NOMO-1 treated with DMSO at 0.1 percent for 48 hours (cell line): ENCODE data around the gene ARHGAP26.

Source experiments
- DNase-seq: peaks from one replicate; lab custom pipeline; 2025; ENCODE audit not compliant: unreplicated experiment; lab: John Stamatoyannopoulos, UW

Gene ARHGAP26

DNA sequence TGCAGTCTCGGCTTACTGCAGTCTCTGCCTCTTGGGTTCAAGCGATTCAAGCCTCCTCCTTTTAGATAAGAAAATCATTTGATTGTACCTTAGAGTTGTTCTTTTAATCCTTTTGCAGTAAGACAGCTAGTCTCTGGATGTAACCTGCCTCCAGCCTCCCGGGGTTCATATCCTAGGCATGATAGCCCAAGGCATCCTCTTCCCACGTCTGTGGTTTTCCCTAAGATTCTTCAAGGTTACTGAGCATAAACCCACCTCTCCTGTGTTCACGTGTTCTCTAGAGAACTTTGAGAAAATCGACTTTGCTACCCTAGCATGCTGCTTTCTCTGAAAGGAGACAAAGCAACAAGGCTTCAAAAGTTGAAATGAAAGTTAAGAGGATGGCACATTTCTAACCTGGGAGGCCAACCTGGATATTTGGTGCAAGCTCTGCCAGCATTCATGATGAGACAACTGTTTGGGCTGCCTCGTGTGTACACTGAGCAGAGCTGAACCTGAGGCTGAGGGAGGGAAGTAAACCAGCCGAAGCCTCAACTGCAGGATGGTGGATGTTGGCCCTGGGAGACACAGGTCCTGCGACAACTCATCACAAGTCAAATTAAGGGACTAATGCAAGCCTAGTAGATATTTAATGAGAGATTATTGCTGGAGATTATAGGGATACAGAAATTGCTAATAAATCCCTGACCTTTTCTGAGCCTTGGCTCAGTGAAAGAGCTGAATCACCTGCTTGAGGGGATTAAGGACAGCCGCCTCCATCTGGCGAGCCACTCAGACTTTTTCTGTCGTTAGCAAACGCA, 261.8 kb downstream of the ARHGAP26 start:
- DNase-seq, result no peak

DNA sequence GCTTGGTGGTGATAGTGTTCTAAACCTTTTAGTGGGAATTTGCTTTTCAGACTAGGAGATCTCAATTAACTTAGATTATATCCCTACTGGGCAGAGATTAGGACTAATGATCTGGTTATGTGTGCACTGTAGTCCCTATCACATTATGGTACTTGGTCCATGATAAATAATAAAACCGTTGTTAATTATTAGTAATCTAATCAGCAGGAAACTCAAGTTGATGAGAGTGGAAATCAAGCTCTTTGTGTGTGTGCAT, 262.3 kb downstream of the ARHGAP26 start:
- no peak for DNase-seq

DNA sequence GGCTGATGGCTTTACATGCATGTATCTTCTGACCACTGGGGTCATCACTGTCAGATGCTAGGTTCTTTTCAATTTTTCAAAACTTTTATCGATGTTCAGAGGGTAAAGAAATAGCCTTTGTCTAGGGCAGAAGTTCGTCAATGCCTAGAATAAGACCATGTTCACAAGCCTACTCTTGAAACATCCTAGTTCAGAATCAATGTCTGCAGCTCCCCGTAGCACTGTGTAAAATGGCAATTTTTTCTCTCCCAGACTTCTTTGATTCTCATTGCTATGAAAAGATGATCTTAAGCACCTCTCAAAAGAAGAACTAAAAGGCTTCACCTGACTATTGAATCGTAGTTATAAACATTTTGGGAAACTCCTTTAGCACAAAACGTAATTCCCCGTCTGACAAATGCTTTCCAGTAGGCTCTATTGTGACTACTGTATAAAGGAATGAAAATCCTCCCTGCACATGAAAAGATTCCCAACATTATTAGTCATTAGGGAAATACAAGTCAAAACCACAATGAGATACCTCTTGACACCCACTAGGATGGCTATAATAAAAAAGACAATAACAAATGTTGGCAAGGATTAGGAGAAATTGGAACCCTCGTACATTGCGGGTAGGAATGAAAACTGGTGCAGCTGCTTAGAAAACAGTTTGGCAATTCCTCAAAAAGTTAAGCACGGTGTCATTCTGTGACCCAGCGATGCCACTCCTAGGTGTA, 263.5 kb downstream of the ARHGAP26 start:
- DNase-seq, result no peak

DNA sequence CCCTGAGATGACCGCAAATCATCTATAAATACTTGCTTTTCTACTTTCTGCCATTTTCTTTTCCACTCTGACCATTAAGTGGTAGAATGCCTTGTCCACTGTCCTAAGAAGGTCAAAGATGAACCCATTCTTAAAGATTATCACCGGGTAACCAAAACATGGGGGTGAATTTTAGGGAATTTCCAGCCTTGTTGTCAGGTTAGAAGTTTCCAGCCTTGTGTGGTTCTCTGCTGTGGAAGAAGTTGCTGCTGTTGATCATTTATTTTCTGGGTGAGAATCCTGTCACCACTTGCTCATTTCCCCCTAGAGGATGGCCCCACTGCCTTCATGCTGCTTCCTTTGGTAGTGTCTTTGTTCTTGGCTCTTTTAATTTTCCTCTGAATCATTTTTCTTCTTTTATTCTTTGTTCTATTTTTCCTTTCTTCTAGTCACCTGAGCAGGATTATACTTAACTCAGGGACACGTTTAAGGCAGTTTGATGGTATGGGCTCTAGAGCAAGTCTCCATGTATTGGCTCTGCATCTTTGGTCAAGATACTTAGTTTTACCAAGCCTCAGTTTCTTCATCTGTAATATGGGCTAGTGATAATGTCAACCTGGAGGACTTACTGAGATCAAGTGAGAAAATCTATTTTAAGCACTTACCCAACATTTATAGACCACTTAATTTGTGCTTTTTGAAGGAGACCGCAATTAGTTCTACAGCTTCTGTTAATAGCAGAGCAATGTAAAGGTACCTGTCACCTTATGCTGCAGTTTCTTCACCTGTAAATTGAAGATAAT, 266.2 kb downstream of the ARHGAP26 start:
- DNase-seq, result no peak

DNA sequence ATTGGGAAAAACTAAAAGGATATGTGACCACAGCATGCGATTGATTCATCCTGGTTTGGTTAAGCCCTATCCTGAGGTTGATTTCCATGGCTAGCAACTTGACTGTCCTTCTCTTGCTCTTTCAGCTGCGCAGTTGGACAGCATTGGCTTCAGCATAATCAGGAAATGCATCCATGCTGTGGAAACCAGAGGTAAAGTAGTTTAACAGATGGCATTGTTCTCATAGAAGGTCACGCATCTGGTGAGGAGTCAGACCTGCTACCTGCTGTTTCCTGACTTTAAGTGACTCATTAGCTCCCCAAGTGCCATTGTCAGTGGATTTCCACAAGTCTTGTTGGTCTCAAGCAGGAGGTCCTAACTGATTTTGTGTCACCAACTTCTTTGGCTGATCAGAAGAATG, 266.9 kb downstream of the ARHGAP26 start:
- DNase-seq, result no peak

DNA sequence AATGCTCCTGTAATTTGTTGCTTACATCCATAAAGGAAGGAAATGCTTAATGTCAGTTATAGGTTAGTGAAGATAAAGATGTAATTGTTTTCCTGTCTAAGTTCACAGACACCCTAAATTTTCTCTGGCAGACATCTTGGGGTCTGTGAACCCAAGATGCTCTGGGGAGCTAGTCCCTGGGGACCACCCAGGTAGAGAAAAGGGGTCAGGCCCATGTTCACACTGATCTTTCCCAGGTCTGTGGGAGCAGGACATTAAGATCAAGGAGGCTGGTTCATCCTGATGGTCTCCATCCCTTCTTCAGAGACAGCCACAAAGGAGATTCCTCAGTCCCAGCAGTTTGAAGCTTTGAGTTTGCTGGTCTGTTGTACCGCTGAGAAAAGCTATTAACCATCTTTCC, 267.5 kb downstream of the ARHGAP26 start:
- no peak for DNase-seq

DNA sequence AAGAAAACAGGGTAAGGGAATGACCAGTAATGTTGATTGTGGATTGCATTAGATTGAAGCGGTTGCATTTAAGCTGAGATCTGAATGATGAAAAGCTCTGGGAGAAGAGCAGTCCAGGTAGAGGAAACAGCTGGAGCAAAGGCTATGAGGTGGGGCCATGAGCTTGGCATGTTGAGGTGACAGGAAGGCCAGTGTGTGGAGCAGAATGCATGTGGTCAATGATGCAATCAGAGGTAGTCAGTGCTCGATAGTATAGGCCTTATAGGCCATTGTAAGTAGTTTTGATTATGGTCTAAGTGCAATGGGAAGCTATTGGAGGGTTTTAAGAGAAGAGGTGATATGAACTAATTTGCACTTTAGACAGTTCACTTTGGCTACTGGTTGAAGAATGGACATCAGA, 270.4 kb downstream of the ARHGAP26 start:
- no peak for DNase-seq

DNA sequence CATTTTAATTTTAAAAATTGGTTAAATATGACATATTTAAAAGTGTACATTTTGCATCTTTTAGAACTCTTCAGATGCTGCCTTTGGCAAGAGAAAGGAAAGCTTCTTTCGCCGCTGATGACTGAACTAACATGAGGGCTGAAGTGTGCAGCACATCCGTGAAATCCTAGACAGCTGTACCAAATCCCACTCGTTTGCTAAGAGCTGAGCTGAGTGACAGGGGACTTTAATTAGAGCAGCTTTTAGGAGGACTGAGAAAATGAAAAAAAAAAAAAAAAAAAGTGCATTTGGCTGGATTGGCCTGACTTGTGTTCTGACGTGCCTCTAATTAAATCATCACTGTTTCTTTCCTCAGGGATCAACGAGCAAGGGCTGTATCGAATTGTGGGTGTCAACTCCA, 271.3 kb downstream of the ARHGAP26 start:
- no peak for DNase-seq

DNA sequence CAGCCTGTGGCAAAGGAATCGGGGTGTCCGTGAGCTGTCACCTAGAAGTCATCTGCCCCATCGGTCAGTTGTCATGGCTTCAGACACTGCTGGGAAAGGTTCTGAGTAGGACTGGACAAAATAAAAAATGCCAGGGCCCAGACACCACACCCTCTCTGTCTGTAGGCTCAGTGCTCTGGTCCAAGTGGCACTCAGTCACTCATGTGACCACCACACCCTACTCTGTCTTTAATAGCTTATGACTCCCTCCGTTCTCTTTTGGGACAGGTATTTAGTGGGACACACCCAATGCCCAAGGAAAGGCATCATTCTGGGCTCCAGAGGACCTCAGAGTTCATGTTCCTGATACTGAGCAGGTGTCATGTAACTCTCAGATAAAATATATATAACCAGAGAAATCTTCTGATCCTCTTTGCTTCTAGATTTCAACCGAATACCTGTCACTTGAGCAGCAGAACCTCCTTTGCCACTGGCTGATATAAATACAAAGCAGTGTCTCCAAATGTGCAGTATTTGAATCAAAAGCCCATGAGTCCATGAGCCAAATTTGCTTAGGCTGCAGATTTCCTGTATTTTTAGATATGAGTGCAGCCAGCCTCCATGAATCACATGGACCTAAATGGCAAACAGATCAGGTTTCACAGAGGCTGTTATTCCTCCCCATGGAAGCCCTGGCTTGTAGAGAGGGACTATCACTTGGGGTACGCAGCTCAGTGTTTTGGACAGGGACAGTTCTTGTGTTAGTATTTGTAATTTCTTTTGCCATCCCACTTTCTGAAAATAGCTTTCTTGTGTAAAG, 272.0 kb downstream of the ARHGAP26 start:
- DNase-seq, result no peak

DNA sequence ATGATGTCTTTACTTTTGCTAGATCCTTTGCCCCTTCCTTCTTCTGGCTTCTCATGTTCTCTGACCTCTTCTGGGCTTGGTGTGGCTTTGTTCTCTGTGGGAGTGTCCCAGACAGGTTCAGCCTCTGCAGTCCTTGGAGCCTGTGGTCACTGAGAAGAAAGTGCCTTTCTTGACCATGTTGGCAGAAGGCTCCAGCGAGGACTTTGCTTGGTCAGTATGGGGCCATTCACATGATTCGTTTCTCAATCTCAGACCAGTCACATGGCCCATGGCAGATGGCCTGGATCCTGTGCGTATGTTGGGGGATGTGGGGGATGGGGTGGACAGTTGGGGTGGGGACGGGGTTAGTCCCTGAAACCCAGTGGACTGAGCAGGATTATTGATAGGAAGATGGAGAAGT, 274.1 kb downstream of the ARHGAP26 start:
- DNase-seq, result no peak

DNA sequence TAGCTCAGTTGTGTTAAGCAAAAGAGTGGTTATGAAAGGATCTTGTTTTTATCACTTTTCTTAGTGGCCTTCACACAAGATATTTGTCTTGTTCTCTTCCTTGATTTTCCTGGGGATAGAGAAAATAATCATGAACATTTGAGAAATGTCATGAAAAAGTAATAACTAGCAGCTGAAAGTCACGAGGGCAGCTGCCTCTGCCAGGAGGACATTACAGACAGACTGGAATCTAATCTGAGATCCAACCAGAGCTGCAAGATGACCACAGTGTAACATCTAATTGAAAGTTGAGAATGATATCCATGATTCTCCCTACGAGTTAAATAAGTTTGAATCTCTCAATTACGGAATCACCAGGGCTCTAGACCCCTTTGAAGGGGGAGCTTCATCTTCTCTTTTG, 274.9 kb downstream of the ARHGAP26 start:
- no peak for DNase-seq

DNA sequence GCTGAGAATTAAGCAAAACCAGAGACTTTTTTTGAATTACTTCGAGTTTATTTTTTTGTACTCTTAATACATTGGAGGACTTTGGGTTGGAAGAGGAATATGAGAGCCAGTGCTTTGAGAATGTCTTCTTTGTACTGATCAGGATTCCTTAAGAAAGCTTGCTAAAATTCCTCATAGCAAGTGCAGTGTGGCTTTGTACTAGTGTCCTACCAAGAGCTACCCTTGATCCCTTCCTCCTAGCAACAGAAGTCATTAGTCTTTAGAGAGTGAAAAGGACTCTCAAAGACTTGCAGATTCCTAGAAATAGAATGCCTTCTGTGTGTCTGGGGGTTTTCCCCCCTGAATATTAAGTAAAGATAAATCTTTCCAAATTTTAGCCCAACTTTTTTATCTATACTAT, 276.1 kb downstream of the ARHGAP26 start:
- DNase-seq, result no peak

DNA sequence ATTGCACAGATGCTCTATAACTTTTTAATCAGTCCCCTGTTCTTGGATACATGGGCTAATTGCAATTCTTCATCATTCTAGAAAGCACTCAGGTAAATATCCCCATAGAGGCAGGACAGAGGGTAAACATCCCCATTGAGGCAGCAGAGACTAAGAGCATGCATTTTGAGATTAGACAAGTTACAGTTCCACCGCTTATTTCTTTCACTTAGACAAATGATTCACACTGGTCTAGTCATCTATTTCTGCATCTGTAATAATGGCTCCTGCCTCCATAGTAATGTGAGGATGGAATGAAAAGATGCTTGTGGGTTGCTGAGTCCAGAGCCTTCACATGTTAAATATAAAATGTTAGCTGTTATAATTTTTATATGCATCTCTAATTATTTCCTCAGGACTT, 276.9 kb downstream of the ARHGAP26 start:
- no peak for DNase-seq

DNA sequence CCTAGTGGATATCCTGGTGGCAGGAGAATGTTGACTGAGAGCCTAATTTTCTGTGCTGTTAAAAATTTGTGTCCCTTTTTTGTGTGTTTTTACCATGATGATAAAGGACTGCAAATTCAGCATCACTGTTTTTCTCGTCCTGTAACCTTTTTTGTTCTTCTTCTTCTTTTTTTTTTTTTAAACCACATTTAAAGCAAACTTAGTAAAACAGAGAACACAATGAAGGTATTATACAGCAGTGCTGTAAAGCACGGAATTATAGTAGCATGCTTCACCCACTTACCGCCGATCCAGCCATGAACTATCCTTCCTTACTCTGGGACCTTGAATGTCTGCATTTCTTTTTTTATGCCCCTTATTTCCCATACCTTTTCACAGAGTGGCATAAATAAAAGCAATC, 280.0 kb downstream of the ARHGAP26 start:
- DNase-seq, result no peak

DNA sequence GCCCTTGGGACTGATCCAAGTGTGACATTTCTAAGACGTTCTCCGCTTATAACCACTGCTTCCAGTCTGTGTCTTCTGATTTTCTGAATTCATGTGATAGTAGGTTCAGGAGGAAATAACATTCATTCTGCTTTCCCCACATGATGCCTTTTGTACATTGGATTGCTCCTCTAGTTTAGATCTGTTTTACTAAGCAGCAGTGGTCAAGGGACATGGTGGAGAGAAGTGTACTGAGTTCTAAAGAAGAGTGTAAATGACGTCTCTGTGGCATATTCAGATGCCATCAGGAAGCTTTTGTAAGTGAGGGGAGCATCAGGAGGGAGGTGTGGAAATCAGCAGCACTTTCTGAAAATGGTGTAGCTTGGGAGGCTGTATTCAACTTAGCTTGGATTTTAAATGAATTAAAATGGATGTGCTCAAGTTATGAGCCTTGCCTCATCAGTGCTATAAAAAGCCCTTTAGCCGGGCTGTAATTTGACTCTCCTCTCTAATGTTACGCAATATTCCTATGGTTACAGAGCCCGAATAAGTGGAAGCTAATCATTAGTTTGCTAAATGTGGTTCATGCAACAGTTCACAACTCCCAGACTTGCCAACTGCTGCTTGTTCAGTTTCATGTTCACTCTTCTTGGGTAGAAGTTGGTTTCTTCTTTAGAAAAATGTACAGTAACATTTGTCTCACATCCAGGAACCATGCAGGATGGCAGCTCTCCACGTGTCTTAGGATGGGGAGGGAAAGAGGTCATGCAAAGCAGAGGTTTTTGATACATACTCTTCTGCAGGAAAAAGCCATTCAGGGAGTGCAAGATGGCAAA, 281.3 kb downstream of the ARHGAP26 start:
- peak; percentile 98 for DNase-seq

DNA sequence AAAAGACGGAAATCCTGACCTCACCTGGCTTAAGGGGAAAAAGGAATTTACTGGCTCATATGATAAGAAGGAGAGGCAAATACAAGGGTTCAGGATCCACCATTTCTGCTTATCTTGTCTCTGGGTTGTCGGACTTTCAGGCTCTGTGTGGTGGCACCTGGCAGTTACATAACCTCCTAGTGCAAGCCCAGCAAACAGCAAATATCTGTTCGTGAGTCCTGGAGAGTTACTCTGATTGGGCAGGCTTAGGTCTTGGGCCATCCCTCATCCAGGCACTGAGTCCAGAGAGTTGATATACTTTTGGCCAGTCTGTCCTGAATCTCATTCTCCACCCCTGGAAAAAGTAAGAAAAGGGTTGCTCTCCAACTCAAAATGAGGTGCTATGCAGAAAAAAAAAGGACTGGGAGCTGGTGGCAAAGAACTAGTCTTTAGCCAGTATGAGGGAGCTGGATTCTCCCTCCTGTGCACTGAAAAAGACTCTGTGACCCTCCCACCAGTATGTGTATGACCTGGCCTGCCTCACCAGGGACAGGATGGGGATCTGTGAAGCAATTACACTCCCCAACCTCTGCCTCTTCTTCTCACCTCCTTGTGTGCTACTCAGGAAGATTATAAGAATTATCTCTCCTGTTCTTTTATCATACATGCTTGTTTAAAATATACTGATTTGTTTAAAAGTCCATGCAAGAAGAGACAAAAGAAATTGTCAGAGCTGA, 282.9 kb downstream of the ARHGAP26 start:
- no peak for DNase-seq

DNA sequence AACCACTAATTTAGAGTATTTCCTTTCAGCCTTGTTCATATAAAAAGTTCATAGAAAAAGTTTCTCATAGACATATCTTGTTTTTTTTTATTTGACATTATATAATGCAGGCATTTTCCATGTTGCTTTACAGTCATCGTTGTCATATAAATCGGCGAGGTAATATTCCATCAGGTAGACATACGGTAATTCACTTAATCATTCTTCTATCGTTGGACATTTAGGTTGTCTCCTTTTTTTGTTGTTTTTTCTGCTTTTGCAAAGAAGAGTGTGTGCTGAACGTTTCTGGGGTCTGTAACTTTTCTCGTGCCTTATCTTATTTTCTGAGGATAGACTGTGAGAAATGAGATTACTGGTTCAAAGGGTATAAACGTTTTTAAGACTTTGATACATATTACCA, 283.6 kb downstream of the ARHGAP26 start:
- DNase-seq, result no peak

DNA sequence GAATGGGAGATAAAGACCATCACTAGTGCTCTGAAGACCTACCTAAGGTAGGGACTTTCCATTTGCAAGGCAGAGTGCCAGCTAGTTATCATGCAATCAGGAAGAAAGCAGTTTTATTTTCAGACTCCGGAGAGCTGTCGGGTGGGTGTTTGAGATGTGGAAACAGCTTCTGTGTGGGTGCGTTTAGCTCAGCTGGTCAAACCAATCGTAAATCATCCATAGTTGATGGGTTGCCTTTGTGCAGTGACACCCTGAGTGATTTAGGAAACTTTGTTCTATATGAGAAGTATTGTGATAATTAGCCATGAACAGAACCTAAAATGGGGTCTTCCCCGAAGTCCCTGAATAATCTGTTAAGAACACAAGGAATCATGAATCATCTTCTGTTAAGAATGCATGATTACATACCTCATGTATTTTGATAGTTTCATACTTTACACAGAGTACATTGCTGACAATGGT, 284.3 kb downstream of the ARHGAP26 start:
- peak; percentile 53 for DNase-seq

DNA sequence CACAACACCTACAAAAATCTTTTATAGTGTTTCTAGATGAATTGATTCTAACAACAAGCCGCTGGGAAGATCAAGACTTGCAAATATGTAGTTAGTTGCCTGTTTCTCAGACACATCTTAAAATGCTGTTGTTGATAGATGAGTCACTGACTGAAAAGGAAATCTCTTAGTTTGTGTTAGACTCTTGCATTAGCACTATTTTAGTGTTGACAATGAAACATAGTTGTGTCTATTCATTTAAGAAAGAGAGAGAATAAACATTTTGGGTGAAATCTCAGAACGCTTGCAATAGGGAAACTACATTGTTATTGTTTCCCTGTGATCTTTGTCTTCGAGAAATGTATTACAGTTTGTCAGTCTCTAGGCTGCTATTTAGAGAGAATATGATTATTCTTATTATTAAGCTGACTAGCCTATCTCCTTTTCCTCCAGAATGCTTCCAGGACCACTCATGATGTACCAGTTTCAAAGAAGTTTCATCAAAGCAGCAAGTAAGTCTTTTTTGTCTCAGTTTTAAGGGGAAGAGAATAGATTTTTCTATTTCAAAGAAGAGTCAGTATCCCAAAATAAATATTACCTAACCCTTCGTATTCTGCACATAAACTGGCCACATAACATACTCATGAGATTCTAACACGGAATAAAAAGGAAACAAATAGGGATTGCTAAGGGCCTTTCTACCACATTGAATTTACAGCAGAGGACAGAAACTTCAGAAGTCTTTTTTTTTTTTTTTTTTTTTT, 285.6 kb downstream of the ARHGAP26 start:
- DNase-seq, result no peak
